GM19193 (cell line): ENCODE data around the gene PLPP3.

Experiments used
- POLR2A ChIP-seq: IDR thresholded peaks from 4 replicates; pipeline ENCODE4 v1.6.1; 2011; ENCODE audit not compliant: insufficient read depth, insufficient read length; ENCODE audit errors: extremely low read depth

Gene PLPP3

GRCh38 chr1:56457756-56458375 is 121.5 kb downstream of the PLPP3 start:
- no peak for TF ChIP-seq POLR2A

- TF ChIP-seq POLR2A = no peak
Observed at GRCh38 chr1:56456435-56457101, 122.8 kb downstream of the PLPP3 start.

GRCh38 chr1:56453417-56454078 is 125.8 kb downstream of the PLPP3 start:
- TF ChIP-seq POLR2A = no peak

- no peak for TF ChIP-seq POLR2A
Observed at GRCh38 chr1:56453016-56453415, 126.3 kb downstream of the PLPP3 start.

GRCh38 chr1:56452027-56453011 is 127.0 kb downstream of the PLPP3 start:
- TF ChIP-seq POLR2A = no peak

GRCh38 chr1:56451491-56451890 is 127.9 kb downstream of the PLPP3 start:
- TF ChIP-seq POLR2A = no peak

- no peak for TF ChIP-seq POLR2A
Observed at GRCh38 chr1:56450004-56450666, 129.2 kb downstream of the PLPP3 start.

GRCh38 chr1:56448529-56449300 is 130.6 kb downstream of the PLPP3 start:
- TF ChIP-seq POLR2A = no peak

- TF ChIP-seq POLR2A = no peak
Observed at GRCh38 chr1:56447823-56448222, 131.5 kb downstream of the PLPP3 start.

GRCh38 chr1:56446531-56447098 is 132.7 kb downstream of the PLPP3 start:
- no peak for TF ChIP-seq POLR2A

GRCh38 chr1:56444960-56445646 is 134.3 kb downstream of the PLPP3 start:
- TF ChIP-seq POLR2A = no peak
